HL-60/S4 (cell line): ENCODE measurements around the gene ABCC1.
"Not testable (repeated sequence)": the region's sequence is repeated elsewhere in the genome, so short reads cannot be mapped to it uniquely, and the experiment has no call there.

ENCODE experiments used
- in situ Hi-C: fragments of 300-500 bp; cut with MboI; formaldehyde crosslinking; loops from 2 replicates; pipeline ENCODE4 v1.14.3; 2022; ENCODE audit warnings: low sequenced_read_pairs

Gene ABCC1

DNA sequence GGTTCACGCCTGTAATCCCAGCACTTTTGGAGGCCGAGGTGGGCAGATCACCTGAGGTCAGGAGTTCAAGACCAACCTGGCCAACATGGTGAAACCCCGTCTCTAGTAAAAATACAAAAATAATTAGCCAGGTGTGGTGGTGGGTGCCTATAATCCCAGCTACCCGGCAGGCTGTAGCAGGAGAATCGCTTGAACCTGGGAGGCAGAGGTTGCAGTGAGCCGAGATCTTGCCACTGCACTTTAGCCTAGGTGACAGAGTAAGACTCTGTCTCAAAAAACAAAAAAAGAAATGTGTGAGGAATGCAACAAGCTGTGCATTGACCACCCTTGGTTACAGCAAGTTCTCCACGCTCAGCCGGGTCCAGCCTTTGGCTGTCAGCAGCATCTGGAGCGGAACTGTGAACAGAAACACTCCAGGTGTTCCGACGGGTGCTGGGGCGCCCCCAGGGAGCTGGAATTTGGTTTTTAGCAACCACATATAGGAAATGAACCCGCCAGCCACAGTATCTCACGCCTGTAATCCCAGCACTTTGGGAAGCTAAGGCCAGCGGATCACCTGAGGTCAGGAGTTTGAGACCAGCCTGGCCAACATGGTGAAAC is 198.7 kb downstream of the ABCC1 start:
- in situ Hi-C loops, result loop anchor here (25.0 kb wide), 1 partner anchor 386 kb away; no protein-coding TSS in a partner anchor

DNA sequence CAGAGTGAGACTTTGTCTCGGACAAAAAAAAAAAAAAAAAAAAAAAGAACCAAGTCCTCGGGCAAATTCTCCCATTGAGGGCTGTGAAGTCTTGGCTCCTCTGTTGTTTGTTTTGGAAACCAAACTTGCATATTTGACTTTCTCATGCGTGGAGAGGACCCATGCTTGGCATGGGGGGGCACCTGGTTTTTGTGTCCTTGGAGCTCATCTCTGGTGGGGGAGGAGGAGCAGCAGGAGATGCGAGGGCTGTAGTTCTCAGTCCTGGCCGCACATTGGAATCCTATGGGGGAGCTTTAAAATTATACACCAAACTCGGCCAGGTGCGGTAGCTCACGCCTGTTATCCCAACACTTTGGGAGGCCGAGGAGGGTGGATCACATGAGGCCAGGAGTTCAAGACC is 199.3 kb downstream of the ABCC1 start:
- in situ Hi-C loops, result loop anchor here (25.0 kb wide), 1 partner anchor 386 kb away; no protein-coding TSS in a partner anchor

DNA sequence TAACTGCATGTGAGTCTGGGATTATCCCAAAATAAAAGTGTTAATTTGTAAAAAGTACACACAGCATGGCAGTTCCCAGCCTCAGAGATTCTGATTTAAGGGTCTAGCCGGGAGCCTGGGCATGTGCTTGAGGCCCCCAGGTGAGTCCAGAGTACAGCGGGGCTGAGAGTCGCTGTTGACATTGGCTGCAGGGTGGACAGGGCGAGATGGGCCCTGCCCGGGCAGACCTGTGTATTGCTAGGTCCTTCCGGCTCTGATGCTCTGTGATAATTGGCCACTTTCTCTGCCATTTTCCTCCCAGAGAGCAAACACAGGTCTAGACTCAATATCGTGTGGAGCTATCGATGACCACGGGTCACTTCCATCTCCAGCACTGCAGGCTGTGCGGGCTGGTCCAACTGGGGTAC is 200.3 kb downstream of the ABCC1 start:
- in situ Hi-C loops, result loop anchor here (25.0 kb wide), 1 partner anchor 387 kb away; no protein-coding TSS in a partner anchor

DNA sequence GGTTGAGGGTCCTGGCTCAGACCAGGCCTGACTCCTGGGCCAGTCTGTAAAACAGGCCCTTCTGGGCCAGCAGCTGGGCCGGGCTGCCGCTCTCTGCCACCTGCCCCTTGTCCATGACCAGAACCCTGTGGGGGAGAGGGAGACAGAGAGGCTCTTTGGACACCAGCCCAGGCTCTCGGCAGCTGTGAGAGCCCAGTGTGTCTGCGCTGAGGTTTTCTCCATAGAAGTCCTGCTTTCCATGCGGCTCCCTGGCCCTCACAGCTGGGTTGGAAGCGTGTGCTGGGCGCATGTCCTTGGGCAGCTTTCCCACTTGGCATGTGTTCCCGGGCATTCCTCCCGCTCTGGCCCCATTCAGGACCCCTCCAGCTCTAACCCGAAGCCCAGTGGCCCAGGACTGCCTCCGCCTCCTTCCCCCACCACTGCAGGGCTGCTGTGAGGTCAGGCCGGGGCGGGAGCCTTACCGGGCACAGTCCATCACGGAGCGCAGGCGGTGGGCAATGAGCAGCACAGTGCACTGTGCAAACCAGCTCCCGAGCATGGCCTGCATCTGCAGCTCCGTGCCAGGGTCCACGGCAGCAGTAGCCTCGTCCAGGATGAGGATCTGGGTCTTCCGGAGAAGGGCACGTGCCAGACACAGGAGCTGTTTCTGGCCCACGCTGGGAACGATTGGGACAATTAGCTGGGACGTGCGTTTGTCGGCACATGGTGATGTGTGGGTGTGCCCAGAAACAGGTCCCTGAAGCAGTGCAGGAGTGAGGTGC is 200.9 kb downstream of the ABCC1 start:
- in situ Hi-C loops, result no loop called here

DNA sequence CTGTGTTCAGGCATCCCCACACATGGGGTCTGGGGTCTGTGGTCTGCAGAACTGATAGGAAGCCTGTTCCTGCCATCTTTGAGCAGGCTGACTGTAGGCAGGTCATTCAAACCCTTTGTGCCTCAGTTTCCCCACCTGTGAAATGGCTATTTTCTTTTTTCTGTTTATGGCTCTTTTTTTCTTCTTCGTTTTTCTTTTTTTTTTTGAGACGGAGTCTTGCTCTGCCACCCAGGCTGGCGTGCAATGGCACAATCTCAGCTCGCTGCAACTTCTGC is 201.4 kb downstream of the ABCC1 start:
- in situ Hi-C loops, result no loop called here

DNA sequence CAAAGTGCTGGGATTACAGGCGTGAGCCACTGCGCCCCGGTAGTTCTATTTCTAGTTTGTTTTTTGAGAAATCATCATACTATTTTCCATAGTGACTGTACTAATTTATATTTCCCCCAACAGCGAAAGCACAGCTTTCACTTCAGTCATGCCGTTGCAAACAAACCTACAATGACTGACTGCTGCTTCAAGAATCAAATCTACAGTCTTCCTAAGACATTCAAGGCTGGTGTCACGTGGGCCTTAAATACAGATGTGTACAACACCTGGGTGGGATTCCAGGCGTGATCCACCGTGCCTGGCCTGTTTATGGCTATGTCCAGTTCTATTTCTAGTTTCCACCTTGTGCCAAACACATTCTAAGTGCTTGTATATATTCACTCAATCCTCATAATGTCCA is 201.9 kb downstream of the ABCC1 start:
- in situ Hi-C loops, result no loop called here

DNA sequence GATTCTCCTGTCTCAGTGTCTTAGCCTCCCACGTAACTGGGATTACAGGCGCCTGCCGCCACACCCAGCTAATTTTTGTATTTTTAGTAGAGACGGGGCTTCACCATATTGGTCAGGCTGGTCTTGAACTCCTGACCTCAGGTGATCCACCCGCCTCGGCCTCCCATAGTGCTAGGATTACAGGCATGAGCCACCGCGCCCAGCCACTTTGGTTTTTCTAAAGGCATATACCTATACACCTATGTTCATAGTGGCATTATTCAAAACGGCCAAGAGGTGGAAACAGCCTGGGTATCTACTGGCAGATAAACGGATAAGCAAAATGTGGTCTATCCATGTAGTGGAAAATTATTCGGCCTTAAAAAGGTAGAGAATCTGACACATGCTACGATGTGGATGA is 203.6 kb downstream of the ABCC1 start:
- in situ Hi-C loops, result not testable (repeated sequence)

DNA sequence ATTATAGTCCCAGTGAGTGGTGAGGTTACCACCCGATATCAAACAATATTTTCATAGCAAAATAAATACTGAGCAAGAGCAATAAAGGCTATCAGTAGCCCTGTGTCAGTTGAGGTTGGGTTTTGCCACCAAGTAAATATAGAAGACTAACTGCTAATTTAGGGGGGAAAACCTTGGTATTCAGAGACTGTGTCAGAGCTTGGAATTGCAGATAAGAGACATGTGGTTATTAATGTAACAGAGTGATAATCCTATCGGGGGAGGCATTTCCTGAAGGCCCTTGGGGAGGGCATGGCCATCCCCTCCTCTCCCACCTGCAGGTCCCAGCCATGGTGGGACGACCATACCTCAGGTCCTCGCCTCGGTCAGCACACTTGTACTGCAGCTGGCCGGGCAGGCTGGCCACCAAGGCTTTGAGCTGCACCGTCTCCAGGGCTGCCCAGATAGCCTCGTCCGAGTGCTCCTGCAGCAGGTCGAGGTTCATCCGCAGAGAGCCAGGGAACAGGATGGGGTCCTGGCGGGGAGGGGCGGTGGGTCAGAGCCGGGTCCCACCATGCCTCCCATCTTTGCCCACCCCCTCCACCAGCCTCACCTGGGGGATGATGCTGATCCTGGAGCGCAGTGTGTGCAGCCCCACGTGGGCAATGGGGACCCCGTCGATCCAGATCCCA is 205.0 kb downstream of the ABCC1 start:
- in situ Hi-C loops, result no loop called here

DNA sequence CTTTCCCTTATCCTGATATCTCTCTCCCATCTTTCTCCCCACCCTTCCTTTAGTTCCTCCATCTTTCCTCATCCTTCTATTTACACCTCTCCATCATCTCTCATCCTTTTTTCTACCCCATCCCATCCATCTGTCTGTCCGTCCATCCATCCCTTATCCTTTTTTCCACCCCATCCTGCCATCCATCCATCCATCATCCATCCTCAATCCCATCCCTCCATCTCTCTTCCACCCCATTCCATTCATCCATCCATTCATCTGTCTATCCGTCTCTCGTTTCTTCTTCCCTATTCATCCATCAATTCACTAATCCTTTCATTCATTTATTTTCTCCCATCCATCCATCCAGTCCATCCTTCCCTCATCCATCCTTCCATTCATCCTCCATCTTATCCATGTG is 205.8 kb downstream of the ABCC1 start:
- in situ Hi-C loops, result no loop called here

DNA sequence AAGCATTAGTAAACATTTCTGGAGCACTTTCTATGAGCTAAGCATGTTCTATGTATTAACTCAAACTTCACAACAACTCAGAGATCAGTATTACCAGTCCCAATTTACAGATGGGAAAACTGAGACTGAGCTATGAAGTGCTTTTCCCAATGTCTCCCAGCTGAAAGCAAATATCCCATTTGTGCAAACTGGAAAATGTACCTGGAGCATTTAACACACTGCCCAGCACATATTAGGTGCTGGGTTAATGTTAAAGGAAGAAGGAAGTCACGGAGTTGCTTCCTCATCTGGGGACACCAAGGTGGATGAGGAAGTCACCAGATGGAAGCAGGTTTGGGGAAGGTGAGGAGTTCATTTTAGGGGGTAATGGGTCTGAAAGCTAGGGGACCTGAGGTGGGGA is 207.8 kb downstream of the ABCC1 start:
- in situ Hi-C loops, result no loop called here

DNA sequence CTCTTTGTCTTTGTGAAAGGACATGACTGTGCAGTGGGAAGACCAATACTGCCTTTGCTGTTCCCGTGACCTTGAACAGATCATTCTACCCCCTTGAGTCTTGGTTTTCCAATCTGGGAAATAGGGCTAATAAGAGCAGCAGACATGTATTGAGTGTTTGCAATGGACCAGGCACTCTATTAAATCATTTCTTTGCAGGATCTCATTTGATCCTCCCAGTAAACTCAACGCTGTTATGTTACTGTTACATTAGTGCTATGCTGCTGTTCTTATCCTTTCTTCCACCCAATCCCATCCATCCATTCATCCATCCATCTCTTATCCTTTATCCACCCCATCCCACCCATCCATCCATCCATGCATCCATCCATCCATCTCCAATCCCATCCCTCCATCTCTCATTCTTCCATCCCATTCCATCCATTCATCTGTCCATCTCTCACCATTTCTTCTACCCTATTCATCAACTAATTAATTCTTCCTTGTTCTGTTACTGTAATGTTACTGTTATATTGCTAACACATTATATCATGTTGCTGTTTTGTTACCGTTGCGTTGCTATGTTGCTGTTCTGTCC is 208.8 kb downstream of the ABCC1 start:
- in situ Hi-C loops, result no loop called here

DNA sequence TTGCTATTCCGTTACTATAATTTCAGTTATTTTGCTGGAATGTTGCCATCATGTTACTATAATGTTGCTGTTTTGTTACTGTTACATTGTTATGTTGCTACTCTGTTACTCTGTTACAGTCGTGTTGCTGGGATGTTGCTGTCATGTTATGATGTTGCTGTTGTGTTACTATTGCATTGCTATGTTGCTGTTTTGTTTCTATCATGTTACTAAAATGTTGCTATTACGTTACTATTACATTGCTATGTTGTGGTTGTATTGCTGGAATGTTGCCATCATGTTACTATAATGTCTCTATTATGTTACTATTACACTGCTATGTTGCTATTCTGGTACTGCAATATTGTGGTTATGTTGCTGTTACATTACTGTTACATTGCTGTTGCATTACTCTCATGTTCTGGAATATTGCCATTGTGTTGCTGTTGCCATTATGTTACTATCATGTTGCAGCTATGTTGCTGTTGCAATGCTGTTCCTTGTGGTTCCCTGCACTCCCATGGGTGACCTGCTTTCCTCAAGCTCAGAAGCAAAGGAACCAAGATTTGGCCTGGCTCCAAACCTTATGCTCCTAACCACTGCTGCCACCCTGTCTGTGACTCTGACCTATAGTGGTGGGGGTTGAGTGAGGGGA is 209.4 kb downstream of the ABCC1 start:
- in situ Hi-C loops, result no loop called here

DNA sequence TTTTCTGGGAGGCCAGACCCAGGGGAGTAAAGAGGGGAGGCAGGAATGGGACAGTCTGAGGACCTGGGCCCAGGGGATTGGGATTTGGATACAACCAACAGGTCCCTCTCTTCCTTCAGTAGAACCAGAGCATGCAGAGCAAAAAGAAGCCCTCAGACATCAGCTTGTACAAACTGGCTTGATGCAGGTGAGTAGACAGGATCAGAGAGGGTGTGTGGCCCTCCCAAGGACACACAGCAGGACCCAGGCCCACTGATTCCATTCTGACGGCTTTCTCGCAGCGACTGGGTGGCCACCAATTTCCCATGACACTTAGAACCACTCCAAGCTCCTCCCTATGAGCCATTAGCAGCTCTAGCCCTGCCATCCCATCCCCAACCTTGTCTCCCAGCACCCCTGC is 210.2 kb downstream of the ABCC1 start:
- in situ Hi-C loops, result no loop called here

DNA sequence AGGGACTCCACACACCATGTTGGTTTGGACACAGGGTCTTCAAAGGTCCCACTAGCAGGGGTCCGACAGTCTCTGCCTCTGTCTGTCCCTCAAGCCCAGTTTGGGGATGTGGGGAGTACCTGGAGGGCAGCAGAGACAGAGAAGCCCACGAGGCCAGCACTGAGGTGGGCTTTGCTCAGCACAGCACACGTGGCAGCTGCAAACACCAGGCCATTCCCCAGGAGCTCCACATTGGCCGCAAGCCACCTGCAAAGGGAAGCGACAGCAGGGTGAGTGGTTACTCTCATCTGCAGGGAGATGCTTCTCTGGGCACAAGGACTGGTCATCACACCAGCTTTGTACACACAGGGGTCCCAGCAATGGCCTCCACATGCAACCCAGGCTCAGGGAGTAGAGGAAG is 211.9 kb downstream of the ABCC1 start:
- in situ Hi-C loops, result no loop called here

DNA sequence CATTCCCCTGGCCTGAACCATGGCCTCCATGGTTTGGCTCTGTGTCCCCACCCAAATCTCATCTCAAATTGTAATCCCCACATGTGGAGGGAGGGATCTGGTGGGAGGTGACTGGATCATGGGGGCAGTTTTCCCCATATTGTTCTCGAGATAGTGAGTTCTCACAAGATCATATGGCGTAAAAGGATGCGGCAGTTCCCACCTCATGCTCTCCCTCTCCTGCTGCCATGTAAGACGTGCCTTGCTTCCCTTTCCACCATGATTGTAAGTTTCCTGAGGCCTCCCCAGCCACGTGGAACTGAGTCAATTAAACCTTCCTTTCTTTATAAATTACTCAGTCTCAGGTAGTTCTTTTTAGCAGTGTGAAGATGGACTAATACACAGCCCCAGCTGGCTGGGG is 212.4 kb downstream of the ABCC1 start:
- in situ Hi-C loops, result not testable (repeated sequence)

DNA sequence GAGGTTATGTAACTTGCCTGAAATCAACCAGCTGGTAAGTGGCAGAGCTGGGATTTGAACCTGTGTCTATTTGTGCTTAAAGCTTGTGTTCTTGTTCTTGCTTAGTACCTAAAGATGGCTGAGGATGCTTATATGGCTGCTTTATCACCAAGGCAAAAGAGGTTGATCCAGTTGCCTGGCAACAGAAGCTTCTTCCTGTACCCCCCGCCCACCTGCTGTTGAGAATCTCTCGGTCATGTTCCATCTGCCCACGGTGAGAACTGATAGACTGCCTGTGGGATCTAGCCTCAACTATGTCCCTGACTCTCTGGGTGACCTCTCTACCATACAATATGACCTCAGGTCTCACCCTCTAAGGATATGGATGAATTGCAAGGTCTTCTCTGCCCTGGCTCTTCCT is 213.2 kb downstream of the ABCC1 start:
- in situ Hi-C loops, result no loop called here

DNA sequence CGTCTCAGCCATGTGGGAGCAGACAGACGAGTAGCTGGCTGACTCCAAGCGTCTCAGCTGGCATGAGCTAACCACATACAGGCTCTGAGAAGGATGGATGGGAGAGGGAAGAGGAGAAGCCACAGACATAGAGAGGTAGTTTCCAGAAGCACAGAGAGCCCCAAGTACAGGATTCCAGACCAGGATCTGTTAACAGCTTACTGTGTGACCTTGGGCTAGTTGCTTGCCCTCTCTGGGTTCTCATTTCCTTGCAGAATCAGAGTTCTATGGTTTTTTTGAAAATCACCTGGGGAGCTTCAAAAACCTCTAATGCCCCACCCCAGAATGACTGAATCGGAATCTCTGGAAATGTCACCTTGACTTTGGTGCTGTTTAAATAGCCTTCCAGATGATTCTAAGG is 213.7 kb downstream of the ABCC1 start:
- in situ Hi-C loops, result no loop called here

DNA sequence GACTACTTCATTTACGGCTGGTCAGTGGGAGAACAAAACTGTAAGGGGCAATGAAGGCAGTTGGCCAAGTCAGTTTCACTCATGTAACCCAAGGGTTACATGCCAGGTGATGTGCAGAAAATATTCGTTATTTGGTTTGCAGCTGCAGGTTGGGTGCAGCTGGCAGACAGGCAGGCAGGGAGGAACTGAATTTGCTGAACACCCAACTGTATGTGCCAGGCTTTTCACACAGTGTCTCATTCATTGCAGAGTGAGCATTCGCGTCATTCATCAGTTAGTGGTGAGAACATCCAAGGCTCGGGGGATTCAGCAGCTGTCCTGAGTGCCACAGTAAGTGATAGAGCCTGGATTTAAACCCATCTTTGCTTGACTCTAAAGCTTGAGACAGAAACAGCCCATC is 214.2 kb downstream of the ABCC1 start:
- in situ Hi-C loops, result no loop called here

DNA sequence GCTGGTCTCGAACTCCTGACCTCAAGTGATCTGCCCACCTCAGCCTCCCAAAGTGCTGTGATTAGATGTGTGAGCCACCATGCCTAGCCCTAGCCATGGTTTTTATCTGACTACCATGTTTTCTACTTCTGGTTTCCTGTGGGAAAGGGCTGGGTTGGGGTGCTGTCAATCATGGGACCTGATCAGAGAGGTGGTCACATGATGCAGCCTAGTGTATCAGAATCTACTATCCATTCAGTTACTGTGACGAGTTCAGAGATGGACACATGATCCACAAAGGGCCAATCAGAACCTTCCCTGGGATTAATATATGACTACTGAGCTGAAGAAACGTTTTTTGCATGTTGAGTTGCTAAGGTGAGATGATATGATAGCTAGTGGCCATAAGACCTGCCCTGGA is 214.8 kb downstream of the ABCC1 start:
- in situ Hi-C loops, result no loop called here

DNA sequence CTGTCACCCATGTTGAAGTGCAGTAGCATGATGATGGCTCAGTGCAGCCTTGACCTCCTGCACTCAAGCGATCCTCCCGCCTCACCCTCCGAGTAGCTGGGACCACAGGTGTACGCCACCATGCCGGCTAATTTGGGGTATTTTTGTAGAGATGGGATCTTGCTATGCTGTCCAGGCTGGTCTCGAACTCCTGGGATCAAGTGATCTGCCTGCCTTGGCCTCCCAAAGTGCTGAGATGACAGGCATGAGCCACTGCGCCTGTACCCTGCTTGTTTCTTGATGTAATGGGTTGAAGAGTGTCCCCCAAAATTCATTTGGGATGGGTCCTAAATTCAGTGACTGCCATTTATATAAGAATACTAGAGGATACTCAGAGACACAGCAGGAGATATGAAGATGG is 216.7 kb downstream of the ABCC1 start:
- in situ Hi-C loops, result no loop called here

DNA sequence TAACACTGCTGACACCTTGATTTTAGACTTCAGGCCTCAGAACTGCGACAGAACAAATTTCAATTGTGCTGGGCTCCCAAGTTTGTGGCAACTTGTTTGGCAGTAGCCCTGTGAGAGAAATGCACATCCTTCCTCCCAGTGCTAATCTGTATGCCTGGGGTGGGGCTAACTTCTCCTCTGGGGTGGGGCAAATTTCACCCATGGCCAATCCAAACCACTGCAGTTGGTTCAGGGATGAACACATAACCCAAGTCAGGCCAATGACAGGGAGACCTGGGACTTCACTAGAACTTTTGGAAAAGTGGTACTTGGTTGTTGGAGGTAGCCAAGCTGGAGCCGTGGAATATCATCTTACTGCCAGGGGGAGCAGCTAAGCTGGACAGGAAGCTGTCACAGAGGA is 217.5 kb downstream of the ABCC1 start:
- in situ Hi-C loops, result no loop called here

DNA sequence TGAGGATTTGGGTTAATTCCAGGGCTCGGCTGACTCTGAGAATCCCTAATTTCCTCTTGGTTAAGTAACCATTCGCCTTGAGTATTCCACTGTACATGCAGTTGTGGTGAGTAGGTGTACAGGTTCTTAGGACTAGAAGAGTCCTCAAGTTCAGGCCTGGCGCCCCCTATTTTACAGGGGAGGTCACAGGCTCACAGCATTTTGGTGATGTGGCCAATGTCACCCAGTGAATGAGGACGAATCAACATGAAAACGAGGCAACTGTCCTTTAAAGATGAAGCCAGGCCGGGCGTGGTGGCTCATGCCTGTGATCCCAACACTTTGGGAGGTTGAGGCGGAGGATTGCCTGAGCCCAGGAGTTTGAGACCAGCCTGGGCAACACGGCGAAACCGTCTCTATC is 218.5 kb downstream of the ABCC1 start:
- in situ Hi-C loops, result no loop called here
